ENCODE measurements around the gene PTPRG. TPM values are rescaled to one million over a fixed set of nuclear protein-coding genes. Genes with fewer than 3 reads are reported as not detected.

The PTPRG gene
- total and polyA plus RNA-seq, 4 donors, result 3.6 to 35.6 (median 8.1) TPM

DNA sequence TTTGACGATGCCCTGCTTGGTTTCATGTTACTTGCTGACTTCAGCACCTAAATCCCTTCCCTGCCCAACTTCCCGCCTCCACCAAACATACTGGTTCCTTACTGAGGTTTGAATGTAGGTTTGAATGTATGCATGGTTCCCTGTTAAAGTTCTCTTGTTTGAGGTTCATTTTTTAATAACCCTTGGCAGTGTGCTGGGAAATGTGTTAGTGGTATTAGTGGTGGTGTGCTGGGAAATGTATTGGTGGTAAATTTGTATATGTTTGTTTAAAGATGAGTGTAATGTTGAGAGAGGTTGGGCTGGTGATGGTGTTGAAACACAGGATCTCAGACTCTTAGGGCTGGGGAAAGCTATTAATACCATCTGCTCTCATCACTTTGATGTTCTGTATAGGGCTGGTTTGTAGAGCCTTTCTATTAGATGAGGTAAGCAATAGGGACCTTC lies 392.7 kb downstream of the PTPRG start:
- Histone ChIP-seq H3K9ac (ENCODE audit: low read depth in 1 of 2, low read length in 2 of 2) (no peak overlapping the region), H3K4me1 (ENCODE audit: control insufficient read depth in 4 of 4, insufficient read depth in 4 of 4, low read length in 3 of 4) (no peaks in the 10 kb centered on the region), H3K36me3 (ENCODE audit: control insufficient read depth in 4 of 4, insufficient read depth in 3 of 4, low read depth in 1 of 4, low read length in 3 of 4) (no peaks in the 10 kb centered on the region), H3K27me3 (ENCODE audit: control insufficient read depth in 4 of 4, insufficient read depth in 4 of 4, low read length in 3 of 4) (no peaks in the 10 kb centered on the region), H3K4me3 (ENCODE audit: low read depth in 1 of 3, low read length in 3 of 3) (no peak overlapping the region), H3K27ac (ENCODE audit: low read depth in 1 of 2, low read length in 2 of 2) (no peak overlapping the region), H3K9me3 (ENCODE audit: control insufficient read depth in 4 of 4, low read length in 3 of 4) (no peaks in the 10 kb centered on the region)
- no peak for DNase-seq (ENCODE audit: low spot score)
- no peak for TF ChIP-seq NR2F2 (IDR thresholded peaks at IDR 0.05)
- TF ChIP-seq HNF4A (conservative IDR thresholded peaks at IDR 0.05), result no peak
- TF ChIP-seq FOXA2 (IDR thresholded peaks at IDR 0.05), result no peak
- no peak for TF ChIP-seq EGR1 (IDR thresholded peaks at IDR 0.05; ENCODE audit: low read depth in 2 of 2)
- TF ChIP-seq ATF3 (IDR thresholded peaks at IDR 0.05), result no peak
- TF ChIP-seq JUND (IDR thresholded peaks at IDR 0.05), result no peak
- TF ChIP-seq, protein P1, sequence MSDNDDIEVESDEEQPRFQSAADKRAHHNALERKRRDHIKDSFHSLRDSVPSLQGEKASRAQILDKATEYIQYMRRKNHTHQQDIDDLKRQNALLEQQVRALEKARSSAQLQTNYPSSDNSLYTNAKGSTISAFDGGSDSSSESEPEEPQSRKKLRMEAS (IDR thresholded peaks at IDR 0.05), result no peak
- TF ChIP-seq, protein P2, sequence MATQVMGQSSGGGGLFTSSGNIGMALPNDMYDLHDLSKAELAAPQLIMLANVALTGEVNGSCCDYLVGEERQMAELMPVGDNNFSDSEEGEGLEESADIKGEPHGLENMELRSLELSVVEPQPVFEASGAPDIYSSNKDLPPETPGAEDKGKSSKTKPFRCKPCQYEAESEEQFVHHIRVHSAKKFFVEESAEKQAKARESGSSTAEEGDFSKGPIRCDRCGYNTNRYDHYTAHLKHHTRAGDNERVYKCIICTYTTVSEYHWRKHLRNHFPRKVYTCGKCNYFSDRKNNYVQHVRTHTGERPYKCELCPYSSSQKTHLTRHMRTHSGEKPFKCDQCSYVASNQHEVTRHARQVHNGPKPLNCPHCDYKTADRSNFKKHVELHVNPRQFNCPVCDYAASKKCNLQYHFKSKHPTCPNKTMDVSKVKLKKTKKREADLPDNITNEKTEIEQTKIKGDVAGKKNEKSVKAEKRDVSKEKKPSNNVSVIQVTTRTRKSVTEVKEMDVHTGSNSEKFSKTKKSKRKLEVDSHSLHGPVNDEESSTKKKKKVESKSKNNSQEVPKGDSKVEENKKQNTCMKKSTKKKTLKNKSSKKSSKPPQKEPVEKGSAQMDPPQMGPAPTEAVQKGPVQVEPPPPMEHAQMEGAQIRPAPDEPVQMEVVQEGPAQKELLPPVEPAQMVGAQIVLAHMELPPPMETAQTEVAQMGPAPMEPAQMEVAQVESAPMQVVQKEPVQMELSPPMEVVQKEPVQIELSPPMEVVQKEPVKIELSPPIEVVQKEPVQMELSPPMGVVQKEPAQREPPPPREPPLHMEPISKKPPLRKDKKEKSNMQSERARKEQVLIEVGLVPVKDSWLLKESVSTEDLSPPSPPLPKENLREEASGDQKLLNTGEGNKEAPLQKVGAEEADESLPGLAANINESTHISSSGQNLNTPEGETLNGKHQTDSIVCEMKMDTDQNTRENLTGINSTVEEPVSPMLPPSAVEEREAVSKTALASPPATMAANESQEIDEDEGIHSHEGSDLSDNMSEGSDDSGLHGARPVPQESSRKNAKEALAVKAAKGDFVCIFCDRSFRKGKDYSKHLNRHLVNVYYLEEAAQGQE (IDR thresholded peaks at IDR 0.05), result no peak
- no peak for TF ChIP-seq FOXA1 (IDR thresholded peaks at IDR 0.05)
- TF ChIP-seq CTCF (IDR thresholded peaks at IDR 0.05; ENCODE audit: low read depth, low read length, missing input control), result no peak
- no peak for TF ChIP-seq SP1 (IDR thresholded peaks at IDR 0.05)
- no peak for TF ChIP-seq YY1 (IDR thresholded peaks at IDR 0.05)
- no peak for TF ChIP-seq TAF1 (conservative IDR thresholded peaks at IDR 0.05)
- no peak for TF ChIP-seq HNF4G (IDR thresholded peaks at IDR 0.05)
- WGBS, result 88% methylated on average over 2 of the region's 2 CpGs

GRCh38 chr3:61955483-61955882 lies 394.1 kb downstream of the PTPRG start:
- Histone ChIP-seq H3K9me3 (ENCODE audit: control insufficient read depth in 4 of 4, low read length in 3 of 4) (no peaks in the 10 kb centered on the region), H3K27ac (ENCODE audit: low read depth in 1 of 2, low read length in 2 of 2) (no peak overlapping the region), H3K9ac (ENCODE audit: low read depth in 1 of 2, low read length in 2 of 2) (no peak overlapping the region), H3K4me3 (ENCODE audit: low read depth in 1 of 3, low read length in 3 of 3) (no peak overlapping the region), H3K36me3 (ENCODE audit: control insufficient read depth in 4 of 4, insufficient read depth in 3 of 4, low read depth in 1 of 4, low read length in 3 of 4) (no peaks in the 10 kb centered on the region), H3K4me1 (ENCODE audit: control insufficient read depth in 4 of 4, insufficient read depth in 4 of 4, low read length in 3 of 4) (no peaks in the 10 kb centered on the region), H3K27me3 (ENCODE audit: control insufficient read depth in 4 of 4, insufficient read depth in 4 of 4, low read length in 3 of 4) (no peaks in the 10 kb centered on the region)
- no peak for DNase-seq (ENCODE audit: low spot score)
- WGBS, result 78% methylated on average over 2 of the region's 2 CpGs
- TF ChIP-seq TAF1 (conservative IDR thresholded peaks at IDR 0.05), result no peak
- no peak for TF ChIP-seq NR2F2 (IDR thresholded peaks at IDR 0.05)
- no peak for TF ChIP-seq ATF3 (IDR thresholded peaks at IDR 0.05)
- no peak for TF ChIP-seq RXRA (IDR thresholded peaks at IDR 0.05)
- TF ChIP-seq CTCF (IDR thresholded peaks at IDR 0.05; ENCODE audit: low read depth, low read length, missing input control), result no peak
- no peak for TF ChIP-seq YY1 (IDR thresholded peaks at IDR 0.05)
- no peak for TF ChIP-seq EGR1 (IDR thresholded peaks at IDR 0.05; ENCODE audit: low read depth in 2 of 2)
- TF ChIP-seq, protein P2 (IDR thresholded peaks at IDR 0.05), result no peak
- TF ChIP-seq SP1 (IDR thresholded peaks at IDR 0.05), result no peak
- no peak for TF ChIP-seq JUND (IDR thresholded peaks at IDR 0.05)
- TF ChIP-seq, protein P1 (IDR thresholded peaks at IDR 0.05), result no peak
- no peak for TF ChIP-seq ZBTB33 (IDR thresholded peaks at IDR 0.05)
- TF ChIP-seq FOXA2 (IDR thresholded peaks at IDR 0.05), result no peak
- TF ChIP-seq HNF4G (IDR thresholded peaks at IDR 0.05), result no peak

Measured in liver (tissue), 9 donors.